Measurements from ENCODE around the gene KCND1. TPM values are rescaled to one million over a fixed set of nuclear protein-coding genes. Genes with fewer than 3 reads are reported as not detected.

Gene KCND1
- total RNA-seq, 1 donor = 0.36 TPM

DNA sequence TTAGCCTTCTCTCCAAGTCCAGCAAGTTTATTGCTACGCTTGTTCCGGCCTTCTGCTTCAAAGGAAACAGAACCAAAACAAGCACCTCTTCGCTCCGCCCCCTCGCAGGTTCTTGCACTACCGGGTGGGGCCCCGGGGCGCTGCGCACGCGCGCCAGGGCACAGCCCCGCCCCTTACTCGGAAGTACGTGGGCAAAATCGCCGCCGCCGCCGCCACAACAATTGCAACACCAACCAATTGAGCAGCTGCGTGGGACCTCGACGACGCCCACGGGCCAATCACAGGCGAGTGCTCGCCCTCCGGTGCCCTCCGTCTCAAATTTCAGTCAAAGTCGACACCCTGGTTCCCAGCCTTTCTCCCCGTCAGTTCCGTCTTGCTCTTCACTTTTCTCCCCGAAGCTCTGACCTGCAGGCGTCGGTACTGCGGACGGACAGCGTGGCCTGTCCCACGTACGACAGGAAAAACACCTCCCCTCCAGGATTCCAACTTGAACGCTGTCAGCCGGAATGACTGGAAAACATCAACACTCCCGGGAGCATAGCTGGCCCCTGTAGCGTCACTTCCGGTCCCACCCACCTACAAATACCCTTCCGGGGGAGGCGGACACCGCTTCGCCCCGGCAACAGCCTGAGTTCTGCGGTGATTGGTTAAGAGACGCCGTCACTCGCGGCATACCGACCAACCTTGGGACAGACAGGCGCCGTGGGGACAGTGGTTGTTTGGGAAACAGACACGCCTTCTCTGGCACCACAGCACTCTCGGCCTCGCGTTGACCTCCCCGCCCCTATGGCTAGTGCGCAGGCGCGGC, 13.6 kb downstream of the KCND1 start:
- Histone ChIP-seq H3K36me3 (ENCODE audit: insufficient read depth, low read length) (peaks cover 17% of the 10 kb centered on the region), H3K4me2 (ENCODE audit: insufficient read depth, low read length) (peak overlapping the region; percentile 85), H3K27me3 (ENCODE audit: insufficient read depth, low read length) (no peaks in the 10 kb centered on the region), H3K4me1 (ENCODE audit: insufficient read depth, low read length) (peaks cover 18% of the 10 kb centered on the region), H4K20me1 (ENCODE audit: insufficient read depth, low read length) (peaks cover 24% of the 10 kb centered on the region), H3K79me2 (ENCODE audit: insufficient read depth, low read length) (peaks cover 42% of the 10 kb centered on the region), H3K4me3 (ENCODE audit: insufficient read depth, low read length) (peak overlapping the region; percentile 79), H3K27ac (ENCODE audit: low read depth, low read length) (peak overlapping the region; percentile 100), H3K9me3 (ENCODE audit: low read depth, low read length) (no peaks in the 10 kb centered on the region), H2AFZ (ENCODE audit: low read length) (peak overlapping the region; percentile 63)
- TF ChIP-seq, protein P1, sequence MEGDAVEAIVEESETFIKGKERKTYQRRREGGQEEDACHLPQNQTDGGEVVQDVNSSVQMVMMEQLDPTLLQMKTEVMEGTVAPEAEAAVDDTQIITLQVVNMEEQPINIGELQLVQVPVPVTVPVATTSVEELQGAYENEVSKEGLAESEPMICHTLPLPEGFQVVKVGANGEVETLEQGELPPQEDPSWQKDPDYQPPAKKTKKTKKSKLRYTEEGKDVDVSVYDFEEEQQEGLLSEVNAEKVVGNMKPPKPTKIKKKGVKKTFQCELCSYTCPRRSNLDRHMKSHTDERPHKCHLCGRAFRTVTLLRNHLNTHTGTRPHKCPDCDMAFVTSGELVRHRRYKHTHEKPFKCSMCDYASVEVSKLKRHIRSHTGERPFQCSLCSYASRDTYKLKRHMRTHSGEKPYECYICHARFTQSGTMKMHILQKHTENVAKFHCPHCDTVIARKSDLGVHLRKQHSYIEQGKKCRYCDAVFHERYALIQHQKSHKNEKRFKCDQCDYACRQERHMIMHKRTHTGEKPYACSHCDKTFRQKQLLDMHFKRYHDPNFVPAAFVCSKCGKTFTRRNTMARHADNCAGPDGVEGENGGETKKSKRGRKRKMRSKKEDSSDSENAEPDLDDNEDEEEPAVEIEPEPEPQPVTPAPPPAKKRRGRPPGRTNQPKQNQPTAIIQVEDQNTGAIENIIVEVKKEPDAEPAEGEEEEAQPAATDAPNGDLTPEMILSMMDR (IDR thresholded peaks at IDR 0.05; ENCODE audit: extremely low read depth, low read depth, low read length) = no peak
- peak; percentile 98 for DNase-seq (ENCODE audit: insufficient read length, low spot score, missing footprints)

DNA sequence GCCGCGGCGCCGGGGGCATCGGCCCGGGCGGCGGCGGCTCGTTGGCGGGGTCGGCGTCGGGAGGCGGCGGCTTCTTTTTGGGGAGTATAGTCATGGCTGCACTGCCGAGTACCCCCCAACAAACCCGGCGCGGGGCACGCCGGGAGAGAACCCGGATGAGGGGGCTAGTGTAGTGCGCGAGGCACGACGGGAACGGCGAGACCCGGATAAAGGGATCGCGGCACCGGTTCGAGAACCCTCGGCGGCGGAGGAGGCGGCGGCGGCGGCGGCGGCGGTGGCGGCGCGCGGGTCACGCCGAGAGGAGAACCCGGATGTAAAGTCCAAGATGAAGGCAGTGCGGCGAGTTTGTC, 14.2 kb downstream of the KCND1 start, which contains the start of gene OTUD5:
TSS of gene OTUD5 (minus strand) at position 131 of the 350 bp plus-strand sequence. CDS start at position 94, 37 bp downstream.
- TF ChIP-seq, protein P1 (IDR thresholded peaks at IDR 0.05; ENCODE audit: extremely low read depth, low read depth, low read length) = no peak
- Histone ChIP-seq H3K4me2 (ENCODE audit: insufficient read depth, low read length) (peak within 1 kb of the TSS; percentile 93), H3K79me2 (ENCODE audit: insufficient read depth, low read length) (peaks cover 47% of the 10 kb centered on the region), H2AFZ (ENCODE audit: low read length) (peak within 1 kb of the TSS; percentile 63), H4K20me1 (ENCODE audit: insufficient read depth, low read length) (peaks cover 24% of the 10 kb centered on the region), H3K4me1 (ENCODE audit: insufficient read depth, low read length) (peaks cover 18% of the 10 kb centered on the region), H3K4me3 (ENCODE audit: insufficient read depth, low read length) (peak within 1 kb of the TSS; percentile 79), H3K27me3 (ENCODE audit: insufficient read depth, low read length) (no peaks in the 10 kb centered on the region), H3K27ac (ENCODE audit: low read depth, low read length) (peak within 1 kb of the TSS; percentile 100), H3K9me3 (ENCODE audit: low read depth, low read length) (no peaks in the 10 kb centered on the region), H3K36me3 (ENCODE audit: insufficient read depth, low read length) (peaks cover 17% of the 10 kb centered on the region)
- peak; percentile 94 for DNase-seq (ENCODE audit: insufficient read length, low spot score, missing footprints)

- Histone ChIP-seq H3K79me2 (ENCODE audit: insufficient read depth, low read length) (peaks cover 53% of the 10 kb centered on the region), H3K4me2 (ENCODE audit: insufficient read depth, low read length) (peak overlapping the region; percentile 93), H4K20me1 (ENCODE audit: insufficient read depth, low read length) (peaks cover 24% of the 10 kb centered on the region), H3K4me1 (ENCODE audit: insufficient read depth, low read length) (peaks cover 18% of the 10 kb centered on the region), H3K9me3 (ENCODE audit: low read depth, low read length) (no peaks in the 10 kb centered on the region), H3K4me3 (ENCODE audit: insufficient read depth, low read length) (peak overlapping the region; percentile 79), H3K27me3 (ENCODE audit: insufficient read depth, low read length) (no peaks in the 10 kb centered on the region), H2AFZ (ENCODE audit: low read length) (no peak overlapping the region), H3K27ac (ENCODE audit: low read depth, low read length) (peak overlapping the region; percentile 63), H3K36me3 (ENCODE audit: insufficient read depth, low read length) (peaks cover 17% of the 10 kb centered on the region)
- TF ChIP-seq, protein P1 (IDR thresholded peaks at IDR 0.05; ENCODE audit: extremely low read depth, low read depth, low read length) = no peak
- no peak for DNase-seq (ENCODE audit: insufficient read length, low spot score, missing footprints)
Observed at GRCh38 chrX:48956728-48957414, 14.8 kb downstream of the KCND1 start.

DNA sequence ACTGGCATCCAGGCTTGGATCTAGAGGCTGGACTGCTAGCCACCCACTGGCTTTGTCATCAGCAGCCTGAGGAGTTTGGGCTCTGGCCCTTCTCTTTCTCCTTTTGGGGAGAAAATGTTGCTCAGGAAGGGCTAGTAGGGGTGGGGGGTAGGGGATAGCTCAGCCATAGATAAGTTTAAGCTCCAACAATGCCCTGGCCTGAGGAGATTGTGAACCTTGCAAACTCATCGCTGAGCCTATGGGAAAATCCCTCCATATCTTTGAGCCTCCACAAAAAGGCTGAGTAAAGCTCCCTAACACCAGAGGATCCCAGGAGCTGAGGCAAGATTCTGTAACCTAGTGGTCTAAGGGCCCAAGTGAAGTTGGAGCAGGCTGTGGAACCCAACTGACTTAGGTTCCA, 23.1 kb downstream of the KCND1 start:
- no peak for DNase-seq (ENCODE audit: insufficient read length, low spot score, missing footprints)
- Histone ChIP-seq H3K4me2 (ENCODE audit: insufficient read depth, low read length) (no peak overlapping the region), H3K4me1 (ENCODE audit: insufficient read depth, low read length) (no peaks in the 10 kb centered on the region), H3K27me3 (ENCODE audit: insufficient read depth, low read length) (no peaks in the 10 kb centered on the region), H3K79me2 (ENCODE audit: insufficient read depth, low read length) (peaks cover 76% of the 10 kb centered on the region), H4K20me1 (ENCODE audit: insufficient read depth, low read length) (peaks cover 19% of the 10 kb centered on the region), H3K4me3 (ENCODE audit: insufficient read depth, low read length) (no peak overlapping the region), H3K9me3 (ENCODE audit: low read depth, low read length) (no peaks in the 10 kb centered on the region), H3K36me3 (ENCODE audit: insufficient read depth, low read length) (peaks cover 6% of the 10 kb centered on the region), H3K27ac (ENCODE audit: low read depth, low read length) (no peak overlapping the region), H2AFZ (ENCODE audit: low read length) (no peak overlapping the region)
- TF ChIP-seq, protein P1 (IDR thresholded peaks at IDR 0.05; ENCODE audit: extremely low read depth, low read depth, low read length) = no peak
